NCI-H146 (cell line): ENCODE data around the gene ABCE1.
"Not testable (repeated sequence)": the region's sequence is repeated elsewhere in the genome, so short reads cannot be mapped to it uniquely, and the experiment has no call there.

Experiments
- DNase-seq: peaks from one replicate; lab custom pipeline; 2025; lab: John Stamatoyannopoulos, UW

Gene ABCE1

GRCh38 chr4:145102619-145103018 is 4.5 kb downstream of the ABCE1 start:
- no peak for DNase-seq

GRCh38 chr4:145103496-145103895 is 5.4 kb downstream of the ABCE1 start:
- no peak for DNase-seq

DNA sequence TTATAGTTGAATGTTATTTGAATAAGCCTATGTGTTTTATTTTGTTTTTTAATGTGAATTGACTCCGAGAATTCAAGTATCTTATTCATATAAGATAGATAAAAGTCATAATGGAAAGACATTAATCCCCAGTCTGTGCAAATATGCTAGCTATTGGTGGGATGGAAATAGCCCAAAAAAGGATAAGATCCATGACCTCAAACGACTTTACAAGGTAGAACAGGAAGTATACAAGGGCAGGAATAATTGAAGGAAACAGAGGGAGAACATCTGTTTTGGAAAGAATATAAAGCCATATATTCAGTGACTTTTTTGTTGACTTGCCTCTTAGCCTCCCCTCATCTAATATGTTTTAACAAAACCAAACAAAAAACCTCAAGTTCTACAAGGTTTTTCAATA is 9.0 kb downstream of the ABCE1 start:
- DNase-seq = no peak

GRCh38 chr4:145108128-145108527 is 10.0 kb downstream of the ABCE1 start:
- DNase-seq = no peak

- no peak for DNase-seq
Observed at GRCh38 chr4:145125396-145125795, 27.3 kb downstream of the ABCE1 start.

DNA sequence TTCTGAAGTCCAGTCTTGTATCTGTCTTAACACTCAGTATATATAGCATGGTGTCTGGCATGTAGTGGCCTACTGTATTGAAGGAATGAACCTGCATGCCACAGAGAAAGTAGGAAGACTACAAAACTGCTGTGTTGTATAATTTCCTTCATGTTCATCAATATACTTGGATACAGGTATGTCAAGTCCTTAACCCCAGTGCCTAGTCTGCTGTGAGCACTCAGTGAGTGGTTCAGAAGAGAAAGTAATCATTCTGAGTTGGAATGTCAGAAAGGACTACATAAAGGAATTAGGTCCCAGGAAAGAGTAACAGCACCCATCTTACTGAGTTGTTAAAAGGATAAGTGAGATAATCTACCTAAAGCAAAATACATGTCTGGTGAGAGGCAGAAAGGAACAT is 32.0 kb downstream of the ABCE1 start:
- DNase-seq = no peak

- no peak for DNase-seq
Observed at GRCh38 chr4:145130788-145131399, 32.8 kb downstream of the ABCE1 start.

DNA sequence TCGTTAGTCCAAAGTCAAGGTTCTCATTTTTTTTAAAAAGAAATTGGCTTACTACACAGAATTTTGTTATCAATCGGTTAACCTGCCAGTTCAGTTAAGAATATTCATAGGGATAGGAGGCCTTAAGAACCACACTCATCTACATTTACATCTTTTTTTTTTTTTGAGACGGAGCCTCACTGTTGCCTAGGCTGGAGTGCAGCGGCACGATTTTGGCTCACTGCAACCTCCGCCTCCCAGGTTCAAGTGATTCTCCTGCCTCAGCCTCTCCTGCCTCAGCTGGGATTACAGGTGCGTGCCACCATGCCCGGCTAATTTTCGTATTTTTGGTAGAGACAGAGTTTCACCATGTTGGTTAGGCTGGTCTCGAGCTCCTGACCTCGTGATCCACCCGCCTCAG is 33.7 kb downstream of the ABCE1 start:
- DNase-seq = no peak

GRCh38 chr4:145132511-145133098 is 34.5 kb downstream of the ABCE1 start:
- no peak for DNase-seq

- not testable (repeated sequence) for DNase-seq
Observed at GRCh38 chr4:145136219-145136618, 38.1 kb downstream of the ABCE1 start.

- DNase-seq = no peak
Observed at GRCh38 chr4:145148980-145149379, 50.9 kb downstream of the ABCE1 start.

DNA sequence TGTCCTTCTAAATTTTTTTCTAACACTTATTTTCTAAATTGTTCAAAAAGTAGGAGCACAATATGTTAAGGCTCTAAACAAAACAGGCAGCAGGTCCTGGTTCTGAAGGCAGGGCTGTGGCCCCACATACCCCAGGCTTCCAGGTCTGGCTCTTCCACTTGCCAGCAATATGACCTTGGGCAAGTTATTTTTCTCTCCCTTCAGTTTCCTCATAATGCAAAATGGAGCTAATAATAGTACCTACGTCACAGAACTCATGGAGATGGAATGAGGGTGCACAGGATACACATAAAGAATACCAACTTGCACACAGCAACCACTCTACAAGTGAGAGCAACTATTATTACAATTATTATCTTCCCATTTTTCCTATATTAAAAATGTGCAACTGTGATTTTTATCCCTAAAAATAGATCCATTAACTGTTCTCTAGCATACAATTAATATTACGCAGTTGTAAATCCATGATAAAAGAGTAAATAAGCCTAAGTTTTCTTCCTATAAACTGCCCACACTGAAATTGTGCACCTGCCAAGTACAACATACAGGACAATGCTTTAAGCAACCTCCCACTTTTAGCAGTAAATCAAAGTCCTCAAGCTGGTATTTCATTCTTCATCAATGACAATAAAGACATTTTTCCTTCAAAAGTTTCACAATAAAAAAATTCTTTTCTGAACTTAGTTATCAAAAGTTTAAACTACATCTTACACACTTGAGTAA is 55.2 kb downstream of the ABCE1 start:
- DNase-seq = no peak

GRCh38 chr4:145153904-145154298 is 55.8 kb downstream of the ABCE1 start:
- no peak for DNase-seq

GRCh38 chr4:145154573-145154972 is 56.5 kb downstream of the ABCE1 start:
- no peak for DNase-seq

GRCh38 chr4:145155268-145155870 is 57.3 kb downstream of the ABCE1 start:
- no peak for DNase-seq

GRCh38 chr4:145156986-145157385 is 58.9 kb downstream of the ABCE1 start:
- DNase-seq = no peak

GRCh38 chr4:145161549-145161948 is 63.4 kb downstream of the ABCE1 start:
- no peak for DNase-seq

DNA sequence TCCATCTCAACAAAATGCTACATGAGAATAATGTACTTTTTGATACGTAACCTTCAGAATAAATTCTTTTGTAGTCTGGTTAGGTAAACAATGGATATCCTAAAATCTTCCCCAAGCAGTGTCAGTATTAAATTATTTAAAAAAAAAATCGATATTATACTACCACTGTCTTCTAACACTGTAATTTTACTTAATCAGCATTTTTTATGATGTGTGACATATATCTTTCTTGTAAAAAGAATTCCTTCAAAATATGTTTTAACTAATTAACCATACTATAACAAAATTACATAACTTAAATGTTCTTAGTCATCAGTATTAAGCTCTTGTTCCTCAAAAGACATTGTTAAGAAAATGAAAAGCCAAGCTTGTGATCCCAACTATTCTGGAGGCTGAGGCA is 69.8 kb downstream of the ABCE1 start:
- no peak for DNase-seq

GRCh38 chr4:145168581-145169187 is 70.6 kb downstream of the ABCE1 start:
- no peak for DNase-seq

DNA sequence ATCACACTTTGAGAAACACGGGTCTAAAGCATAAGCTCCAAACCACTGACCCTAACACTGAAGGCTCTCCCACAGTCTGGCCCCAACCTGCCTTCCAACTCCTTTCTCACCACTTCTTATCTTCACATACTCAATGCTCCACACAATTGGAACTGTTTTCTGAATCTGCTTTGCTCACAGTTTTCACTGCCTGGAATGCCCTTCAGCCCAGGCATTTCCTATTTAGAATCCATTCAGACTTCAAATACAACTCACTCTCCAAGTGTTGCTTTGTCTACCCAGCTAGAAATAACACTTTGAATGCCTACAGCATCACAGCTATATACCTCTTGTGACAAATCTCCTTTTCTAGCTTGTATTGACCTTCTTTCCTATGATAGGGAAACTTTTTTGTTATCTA is 72.1 kb downstream of the ABCE1 start:
- DNase-seq = no peak

DNA sequence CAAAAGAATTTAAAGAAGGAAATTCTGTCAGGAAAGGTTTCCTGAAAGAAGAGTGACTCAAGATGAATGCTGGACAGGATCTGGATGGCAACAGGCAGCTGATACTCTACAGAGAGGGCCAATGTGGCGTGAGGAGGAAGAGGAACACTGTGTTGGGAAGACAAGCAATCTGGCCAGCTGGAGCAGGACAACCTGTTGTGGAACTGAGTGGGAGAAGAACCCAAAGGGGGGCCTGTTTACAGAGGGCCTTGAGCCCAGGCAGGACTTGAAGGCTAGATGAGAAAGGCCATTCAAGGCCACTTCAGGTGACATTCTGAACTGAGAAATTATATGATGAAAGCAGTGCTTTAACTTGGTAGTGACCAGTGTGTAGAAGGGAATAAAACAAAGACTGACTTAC is 73.8 kb downstream of the ABCE1 start:
- no peak for DNase-seq

GRCh38 chr4:145176641-145177432 is 78.7 kb downstream of the ABCE1 start:
- no peak for DNase-seq
